Brain microvascular endothelial cell (primary cell): Measurements from ENCODE around the gene PLCD1.

Experiments
- DNase-seq: peaks from one replicate; pipeline ENCODE4 v3.0.0-alpha.2; 2020
- H3K27ac ChIP-seq: fragments of 250-450 bp; sonication (Bioruptor Pico); 2 replicates; pipeline ENCODE4 v1.5.1; 2020; ENCODE audit warnings: mild to moderate bottlenecking, moderate library complexity
- H3K27me3 ChIP-seq: fragments of 250-450 bp; sonication (Bioruptor Pico); replicated peaks from 2 replicates; pipeline ENCODE4 v1.5.1; 2020; ENCODE audit warnings: mild to moderate bottlenecking
- H3K36me3 ChIP-seq: fragments of 250-450 bp; sonication (Bioruptor Pico); replicated peaks from 2 replicates; pipeline ENCODE4 v1.5.1; 2020; ENCODE audit warnings: mild to moderate bottlenecking
- H3K4me3 ChIP-seq: 2 replicates; pipeline ENCODE4 v1.5.1; 2011; ENCODE audit warnings: low read depth, mild to moderate bottlenecking, control low read depth, low read length, moderate library complexity
- in situ Hi-C: cut with HindIII; loops from 2 replicates; pipeline ENCODE4 v1.10.0; 2017; ENCODE audit warnings: low sequenced_read_pairs, low pct_ligation_motif_present
- TF ChIP-seq, protein P1 (sequence below): IDR thresholded peaks from 2 replicates; pipeline ENCODE4 v1.5.1; 2011; ENCODE audit warnings: low read depth, mild to moderate bottlenecking, moderate library complexity, low read length, control low read depth, inconsistent platforms; ENCODE audit errors: missing control alignments

The PLCD1 gene

DNA sequence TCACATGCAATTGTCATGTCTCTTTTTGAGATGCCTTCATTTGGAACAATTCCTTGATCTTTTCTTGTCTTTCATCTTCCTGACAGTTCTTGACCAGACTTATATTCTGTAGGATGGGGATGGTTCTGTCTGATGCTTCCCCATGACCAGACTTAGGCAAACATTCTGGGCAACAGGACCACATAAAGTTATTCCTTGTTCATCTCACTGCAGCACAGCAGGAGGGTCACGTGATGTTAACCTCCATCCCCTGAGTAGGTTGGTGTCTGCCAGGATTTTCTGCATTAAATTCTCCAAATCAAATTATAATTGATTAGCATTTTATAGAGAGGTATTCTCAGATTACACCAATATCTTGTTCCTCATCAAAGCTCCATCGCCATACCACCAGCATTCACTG lies 17.4 kb upstream of the PLCD1 start:
- no peak overlapping the region for H3K4me3 ChIP-seq
- H3K27me3 ChIP-seq = no peaks in the 10 kb centered on the region
- no peak for DNase-seq
- TF ChIP-seq, protein P1, sequence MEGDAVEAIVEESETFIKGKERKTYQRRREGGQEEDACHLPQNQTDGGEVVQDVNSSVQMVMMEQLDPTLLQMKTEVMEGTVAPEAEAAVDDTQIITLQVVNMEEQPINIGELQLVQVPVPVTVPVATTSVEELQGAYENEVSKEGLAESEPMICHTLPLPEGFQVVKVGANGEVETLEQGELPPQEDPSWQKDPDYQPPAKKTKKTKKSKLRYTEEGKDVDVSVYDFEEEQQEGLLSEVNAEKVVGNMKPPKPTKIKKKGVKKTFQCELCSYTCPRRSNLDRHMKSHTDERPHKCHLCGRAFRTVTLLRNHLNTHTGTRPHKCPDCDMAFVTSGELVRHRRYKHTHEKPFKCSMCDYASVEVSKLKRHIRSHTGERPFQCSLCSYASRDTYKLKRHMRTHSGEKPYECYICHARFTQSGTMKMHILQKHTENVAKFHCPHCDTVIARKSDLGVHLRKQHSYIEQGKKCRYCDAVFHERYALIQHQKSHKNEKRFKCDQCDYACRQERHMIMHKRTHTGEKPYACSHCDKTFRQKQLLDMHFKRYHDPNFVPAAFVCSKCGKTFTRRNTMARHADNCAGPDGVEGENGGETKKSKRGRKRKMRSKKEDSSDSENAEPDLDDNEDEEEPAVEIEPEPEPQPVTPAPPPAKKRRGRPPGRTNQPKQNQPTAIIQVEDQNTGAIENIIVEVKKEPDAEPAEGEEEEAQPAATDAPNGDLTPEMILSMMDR = no peak
- no peak overlapping the region for H3K27ac ChIP-seq
- in situ Hi-C loops = no loop called here
- no peaks in the 10 kb centered on the region for H3K36me3 ChIP-seq

DNA sequence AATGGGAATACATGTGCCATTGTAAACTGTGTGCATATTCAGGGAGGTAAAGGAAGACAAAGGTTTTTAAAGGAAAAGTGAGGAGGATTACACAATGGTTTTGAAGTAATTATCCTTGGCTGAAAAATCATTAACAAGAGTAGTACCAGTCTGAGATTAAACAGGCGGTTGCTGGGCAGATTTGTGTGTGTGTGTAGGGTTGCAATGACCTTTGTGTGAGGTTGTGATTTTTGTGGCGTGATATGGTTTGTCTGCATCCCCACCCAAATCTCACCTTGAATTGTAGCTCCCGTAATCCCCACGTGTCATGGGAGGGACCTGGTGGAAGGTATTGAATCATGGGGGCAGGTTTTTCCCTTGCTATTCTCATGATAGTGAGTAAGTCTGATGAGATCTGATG lies 16.6 kb upstream of the PLCD1 start:
- TF ChIP-seq, protein P1 = no peak
- Histone ChIP-seq H3K27me3 (no peaks in the 10 kb centered on the region), H3K36me3 (no peaks in the 10 kb centered on the region), H3K27ac (no peak overlapping the region), H3K4me3 (no peak overlapping the region)
- in situ Hi-C loops = no loop called here
- no peak for DNase-seq

GRCh38 chr3:38043486-38043885 lies 14.0 kb upstream of the PLCD1 start:
- H3K27me3 ChIP-seq = no peaks in the 10 kb centered on the region
- in situ Hi-C loops = no loop called here
- TF ChIP-seq, protein P1 = no peak
- no peaks in the 10 kb centered on the region for H3K36me3 ChIP-seq
- H3K27ac ChIP-seq = no peak overlapping the region
- no peak for DNase-seq
- no peak overlapping the region for H3K4me3 ChIP-seq

GRCh38 chr3:38040401-38040800 lies 11.0 kb upstream of the PLCD1 start:
- Histone ChIP-seq H3K4me3 (no peak overlapping the region), H3K27me3 (no peaks in the 10 kb centered on the region), H3K36me3 (no peaks in the 10 kb centered on the region), H3K27ac (no peak overlapping the region)
- in situ Hi-C loops = no loop called here
- DNase-seq = no peak
- TF ChIP-seq, protein P1 = no peak

DNA sequence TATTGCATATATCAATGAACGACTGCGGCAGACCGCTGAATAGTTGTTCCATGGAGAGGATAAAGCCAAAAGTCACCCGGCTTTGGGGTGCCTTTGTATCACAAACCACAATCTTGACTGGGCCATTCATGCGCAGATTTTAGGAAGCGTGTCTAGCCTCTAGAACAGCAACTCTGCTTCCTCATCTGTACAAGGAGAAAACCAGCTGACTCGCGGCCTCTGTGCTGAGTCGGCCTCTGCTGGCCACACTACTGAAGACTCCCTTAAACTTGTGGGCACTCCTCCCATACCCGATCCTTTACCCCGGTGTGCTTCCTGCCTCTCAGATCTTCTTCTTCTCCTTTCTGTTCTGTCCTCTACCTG lies 10.4 kb upstream of the PLCD1 start:
- TF ChIP-seq, protein P1 = peak; percentile 48
- H3K4me3 ChIP-seq = peak overlapping the region; percentile 60
- no peak overlapping the region for H3K27ac ChIP-seq
- no peaks in the 10 kb centered on the region for H3K27me3 ChIP-seq
- no peaks in the 10 kb centered on the region for H3K36me3 ChIP-seq
- in situ Hi-C loops = no loop called here
- peak; percentile 37 for DNase-seq

- DNase-seq = peak; percentile 38
- H3K27ac ChIP-seq = no peak within 1 kb of the TSS
- in situ Hi-C loops = no loop called here
- peak within 1 kb of the TSS; percentile 60 for H3K4me3 ChIP-seq
- H3K27me3 ChIP-seq = no peaks in the 10 kb centered on the region
- TF ChIP-seq, protein P1 = no peak
- H3K36me3 ChIP-seq = no peaks in the 10 kb centered on the region
These were observed 9.9 kb upstream of the PLCD1 start, which contains the start of gene DLEC1 for GRCh38 chr3:38039101-38039898. TSS of gene DLEC1 (plus strand) at chr3:38039208. CDS start at chr3:38039226, 18 bp downstream.
